ENCODE results near the gene FLNA.

FLNA gene

DNA sequence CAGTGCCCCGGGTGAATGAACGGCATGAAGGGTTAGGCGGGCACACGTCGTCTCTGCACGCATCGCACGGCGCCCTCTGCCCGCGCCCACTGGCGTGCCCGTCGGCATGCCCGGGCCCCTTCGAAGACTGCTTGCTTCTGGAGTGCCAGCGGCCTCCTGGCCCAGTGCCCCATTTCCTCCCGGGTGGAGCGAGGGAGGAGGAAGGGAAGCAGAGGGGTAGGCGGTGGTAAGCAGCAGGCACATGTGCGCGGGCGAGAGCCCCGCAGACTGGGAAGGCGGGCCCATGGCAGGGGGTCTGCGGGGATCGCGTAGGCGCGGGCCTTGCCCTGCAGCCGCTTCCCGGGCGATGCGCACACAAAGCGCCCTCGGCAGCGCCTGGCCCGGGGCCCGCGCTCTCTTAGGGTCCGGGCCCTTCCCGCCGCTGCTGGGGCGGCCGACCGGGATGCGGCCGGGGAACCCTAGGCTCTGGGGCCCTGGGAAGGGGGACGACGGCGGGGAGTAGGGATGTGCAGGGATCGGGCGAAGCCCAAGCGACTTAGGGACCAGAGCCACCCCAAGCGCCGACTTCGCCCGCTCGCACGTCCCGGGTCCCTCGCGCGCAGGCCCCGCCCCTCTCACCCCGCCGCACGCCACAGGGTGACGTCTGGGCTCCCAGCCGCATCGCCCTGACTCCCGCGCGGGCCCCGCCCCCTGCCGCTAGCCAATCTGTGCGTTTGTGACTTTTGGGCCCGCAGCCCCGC lies 3.8 kb upstream of the FLNA start:
- DNase-seq (ENCODE audit: low spot score) = peak; percentile 32

DNA sequence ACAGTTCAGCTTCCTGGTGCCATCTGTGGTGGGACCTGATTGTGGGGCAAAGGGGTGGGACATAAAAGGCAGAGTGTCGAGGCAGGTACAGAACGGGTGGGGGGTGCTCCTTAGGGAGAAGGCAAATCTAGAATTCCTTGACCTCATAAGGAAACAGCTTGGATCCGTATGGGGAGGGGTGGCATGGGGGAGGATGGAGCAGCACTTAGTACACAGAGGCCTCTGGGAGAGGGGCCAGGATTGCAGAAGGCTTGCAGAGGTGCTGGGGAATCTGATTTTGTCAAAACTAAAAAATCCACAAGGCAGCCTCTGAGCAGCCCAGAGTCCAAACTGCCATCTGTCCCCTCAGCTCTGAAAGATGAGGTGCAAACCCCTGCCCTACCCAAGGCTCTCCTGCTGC lies 2.3 kb upstream of the FLNA start:
- no peak for DNase-seq (ENCODE audit: low spot score)

DNA sequence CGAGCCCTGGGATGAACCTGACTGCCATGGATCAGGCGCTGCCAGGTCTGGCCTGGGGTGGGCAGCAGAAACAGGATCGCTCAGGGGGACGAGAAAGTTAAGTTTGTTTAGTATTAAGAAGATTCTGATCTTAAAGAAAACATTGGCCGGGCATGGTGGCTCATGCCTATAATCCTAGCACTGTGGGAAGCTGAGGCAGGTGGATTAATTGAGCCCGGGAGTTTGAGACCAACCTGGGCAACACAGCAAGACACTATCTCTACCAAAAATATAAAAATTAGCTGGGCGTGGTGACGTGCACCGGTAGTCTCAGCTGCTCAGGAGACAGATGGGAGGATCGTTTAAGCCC lies 696 bp upstream of the FLNA start:
- DNase-seq (ENCODE audit: low spot score) = no peak

DNA sequence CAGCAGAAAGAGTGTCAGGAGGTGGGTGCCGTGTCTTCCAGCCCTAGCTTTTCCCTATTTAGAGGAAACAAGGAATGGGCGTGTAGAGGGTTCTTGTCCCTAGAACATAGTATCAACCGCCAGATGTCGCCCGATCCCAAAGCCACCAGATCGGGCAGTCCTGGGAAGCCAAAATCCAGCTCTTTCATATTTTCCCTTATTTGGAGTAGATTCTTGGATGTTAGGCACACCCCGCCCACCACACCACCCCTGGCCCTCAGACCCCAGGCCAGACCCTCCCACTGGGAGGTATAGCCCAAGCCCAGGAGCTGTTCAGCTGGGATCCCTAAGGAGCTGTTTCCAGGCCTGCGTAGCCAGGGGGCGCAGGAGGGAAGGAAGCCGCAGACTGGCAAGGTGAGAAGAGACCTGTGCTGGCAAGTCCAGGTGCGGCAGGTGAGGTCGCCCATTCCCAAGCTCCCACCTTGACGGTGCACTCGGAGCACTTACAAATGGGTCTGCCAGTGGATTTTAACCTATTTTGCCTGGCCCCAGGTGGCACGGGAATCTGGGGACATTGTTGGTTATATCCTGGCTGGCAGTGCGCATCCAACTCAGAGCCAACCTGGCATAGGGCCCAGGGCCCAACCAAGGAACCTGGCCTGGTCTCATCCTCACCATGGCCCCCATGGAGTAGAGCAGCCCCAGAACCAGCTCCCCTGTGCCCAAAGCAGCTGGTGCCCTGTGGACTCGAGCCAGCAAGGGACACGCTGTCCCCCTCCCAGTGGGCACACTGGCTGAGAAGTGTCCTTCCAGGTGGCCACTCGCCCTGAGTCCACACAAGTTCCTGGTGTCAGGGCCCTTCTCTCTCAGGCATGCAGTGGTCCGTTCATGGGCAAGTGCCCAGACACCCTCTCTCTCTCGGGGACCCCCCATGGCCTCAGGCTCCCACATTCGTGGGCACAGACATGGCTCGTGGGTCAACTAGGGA lies 811 bp downstream of the FLNA start:
- no peak for DNase-seq (ENCODE audit: low spot score)

DNA sequence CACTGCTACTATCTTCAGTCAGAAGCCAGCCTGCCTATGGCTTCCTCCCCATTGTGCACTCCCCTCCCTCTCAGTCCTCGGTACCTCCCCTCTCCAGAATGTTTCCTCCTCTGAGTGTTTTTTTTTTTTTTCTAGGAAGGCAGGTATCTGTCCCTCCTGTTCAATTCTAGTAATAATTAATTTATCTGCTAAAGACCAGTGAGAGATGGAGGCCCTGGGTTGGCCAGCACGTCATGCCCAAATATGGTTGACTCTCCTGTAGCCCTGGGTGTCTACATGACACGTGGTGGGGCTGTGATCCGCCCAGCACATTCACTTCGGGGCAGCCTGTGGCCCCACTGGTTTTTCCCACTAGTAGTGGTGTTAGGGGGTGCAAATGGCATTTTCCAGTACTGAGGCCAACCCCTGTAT lies 1.8 kb downstream of the FLNA start:
- DNase-seq (ENCODE audit: low spot score) = peak; percentile 66

DNA sequence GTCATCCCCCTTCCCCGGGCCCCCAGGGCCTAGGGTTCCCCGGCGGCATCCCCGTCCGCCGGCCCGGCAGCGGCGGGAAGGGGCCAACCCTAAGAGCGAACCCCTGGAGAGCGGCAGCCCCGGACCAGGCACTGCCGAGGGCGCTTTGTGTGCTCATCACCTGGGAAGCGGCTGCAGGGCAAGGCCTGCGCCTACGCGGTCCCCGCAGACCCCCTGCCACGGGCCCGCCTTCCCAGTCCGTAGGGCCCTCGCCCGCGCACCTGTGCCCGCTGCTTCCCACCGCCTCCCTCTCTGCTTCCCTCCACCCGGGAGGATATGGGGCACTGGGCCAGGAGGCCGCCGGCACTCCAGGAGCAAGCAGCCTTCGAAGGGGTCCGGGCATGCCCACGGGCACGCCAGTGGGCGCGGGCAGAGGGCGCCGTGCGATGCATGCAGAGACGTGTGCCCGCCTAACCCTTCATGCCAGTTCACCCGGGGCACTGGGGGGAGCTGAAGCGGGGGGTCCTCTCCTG lies 2.6 kb downstream of the FLNA start:
- DNase-seq (ENCODE audit: low spot score) = no peak

DNA sequence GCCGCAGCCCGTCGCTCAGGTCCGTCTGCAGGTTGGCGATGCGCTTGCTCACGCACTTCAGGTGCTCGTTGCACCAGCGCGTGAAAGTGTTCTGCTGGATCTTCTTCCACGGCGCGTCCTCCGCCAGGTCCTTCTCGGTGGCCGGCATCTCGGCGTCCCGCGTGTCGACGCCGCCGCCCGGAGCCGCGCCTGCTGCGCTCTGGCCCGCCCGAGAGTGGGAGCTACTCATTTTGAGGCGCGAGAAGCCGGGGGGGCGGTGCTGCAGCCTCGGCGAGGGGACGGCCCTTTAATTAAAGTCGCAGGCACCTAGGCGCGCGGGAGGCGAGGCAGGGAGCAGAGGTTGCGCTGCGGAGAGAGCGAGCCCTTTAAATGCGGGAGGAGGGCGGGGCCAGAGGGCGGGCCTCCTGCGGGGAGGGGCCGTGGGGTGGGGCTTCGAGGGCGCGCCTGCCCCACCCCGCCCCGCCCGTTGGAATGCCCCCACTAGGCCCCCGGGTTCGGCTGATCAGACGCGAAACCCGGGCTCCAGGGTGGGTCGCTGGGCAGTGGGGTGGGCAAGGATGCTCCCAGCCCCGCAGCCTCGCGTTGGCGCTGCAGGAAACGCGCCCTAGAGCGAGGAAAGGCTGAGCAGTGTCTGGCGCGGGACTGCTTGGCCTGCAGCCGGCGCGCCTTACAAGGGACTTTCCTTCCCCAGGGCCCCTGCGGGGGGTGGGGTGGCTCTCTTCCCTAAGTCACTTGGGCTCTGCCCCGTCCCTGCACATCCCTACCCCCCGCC lies 3.2 kb downstream of the FLNA start:
- peak; percentile 94 for DNase-seq (ENCODE audit: low spot score)

DNA sequence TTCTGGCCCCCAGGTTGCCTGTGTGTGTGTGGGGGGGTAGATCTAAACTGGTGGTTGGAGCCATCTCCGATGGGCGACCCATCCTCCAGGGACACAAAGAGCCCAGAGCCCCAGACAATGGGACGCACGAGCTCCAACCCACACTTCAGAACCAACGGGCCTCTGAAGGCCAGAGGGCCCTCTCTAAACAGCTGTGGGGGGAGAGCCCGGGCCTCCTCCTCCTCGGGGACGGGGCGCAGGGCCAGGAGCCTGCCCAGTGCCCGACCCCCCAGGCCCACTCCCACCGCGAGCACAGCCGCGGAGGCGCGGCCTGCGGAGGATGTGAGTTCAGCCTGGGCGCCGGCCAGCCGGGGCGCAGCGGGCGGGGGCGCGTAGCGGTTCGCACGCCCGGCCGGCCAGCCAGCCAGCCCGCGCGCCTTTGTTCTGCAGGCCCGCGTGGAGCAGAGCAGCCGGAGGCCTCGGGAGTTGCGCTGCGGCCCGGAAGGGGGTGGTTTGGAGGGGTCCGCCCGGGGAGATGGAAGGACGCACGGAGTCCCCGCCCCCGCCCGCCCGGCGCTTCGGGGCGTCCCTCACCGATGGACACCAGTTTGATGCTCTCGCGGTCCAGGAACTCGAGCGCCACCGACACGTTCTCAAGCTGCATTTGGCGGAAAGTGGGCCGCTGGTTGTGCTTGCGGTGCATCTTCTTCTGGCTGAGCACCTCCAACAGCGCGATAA lies 4.0 kb downstream of the FLNA start:
- DNase-seq (ENCODE audit: low spot score) = no peak

DNA sequence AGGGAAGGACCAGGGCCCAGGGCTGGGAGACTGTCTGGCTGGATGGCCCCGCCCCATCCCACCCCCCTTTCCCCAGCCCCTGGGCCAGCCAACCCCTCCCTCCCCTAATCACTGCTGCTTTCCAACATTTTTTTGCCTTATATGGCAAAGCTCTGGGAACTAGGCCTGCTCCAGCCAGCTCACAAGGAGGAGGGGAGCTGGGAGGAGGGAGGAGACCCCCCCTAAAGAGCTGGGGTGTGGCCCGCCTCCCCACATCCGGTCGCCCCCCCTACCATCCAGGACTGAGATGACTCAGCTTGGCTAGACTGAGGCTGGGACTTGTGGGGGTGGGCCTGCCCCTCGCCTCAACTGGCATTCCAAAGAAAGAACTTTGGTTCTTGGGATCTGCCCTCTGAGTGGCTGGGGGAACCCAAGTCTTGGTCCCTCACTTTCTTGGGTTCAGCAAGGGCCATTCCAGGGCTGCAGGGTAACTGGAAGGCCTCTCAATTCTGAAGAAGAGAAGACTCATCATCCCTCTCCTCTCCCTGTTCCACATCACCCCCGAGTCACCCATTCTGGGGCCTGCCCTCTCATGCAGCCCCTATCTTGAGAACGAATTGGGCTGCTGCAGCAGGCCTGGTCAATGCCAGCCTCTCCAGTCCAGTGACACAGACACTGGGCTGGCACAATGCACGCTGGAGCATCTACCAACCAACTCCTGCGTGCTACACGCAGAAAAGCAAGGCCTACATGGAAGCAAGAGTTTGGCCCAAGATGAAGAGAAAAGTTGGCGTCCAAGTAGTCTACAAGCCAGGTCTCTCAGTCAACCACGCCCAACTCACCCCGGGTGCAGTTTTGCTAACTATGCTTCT lies 4.8 kb downstream of the FLNA start:
- DNase-seq (ENCODE audit: low spot score) = peak; percentile 83

DNA sequence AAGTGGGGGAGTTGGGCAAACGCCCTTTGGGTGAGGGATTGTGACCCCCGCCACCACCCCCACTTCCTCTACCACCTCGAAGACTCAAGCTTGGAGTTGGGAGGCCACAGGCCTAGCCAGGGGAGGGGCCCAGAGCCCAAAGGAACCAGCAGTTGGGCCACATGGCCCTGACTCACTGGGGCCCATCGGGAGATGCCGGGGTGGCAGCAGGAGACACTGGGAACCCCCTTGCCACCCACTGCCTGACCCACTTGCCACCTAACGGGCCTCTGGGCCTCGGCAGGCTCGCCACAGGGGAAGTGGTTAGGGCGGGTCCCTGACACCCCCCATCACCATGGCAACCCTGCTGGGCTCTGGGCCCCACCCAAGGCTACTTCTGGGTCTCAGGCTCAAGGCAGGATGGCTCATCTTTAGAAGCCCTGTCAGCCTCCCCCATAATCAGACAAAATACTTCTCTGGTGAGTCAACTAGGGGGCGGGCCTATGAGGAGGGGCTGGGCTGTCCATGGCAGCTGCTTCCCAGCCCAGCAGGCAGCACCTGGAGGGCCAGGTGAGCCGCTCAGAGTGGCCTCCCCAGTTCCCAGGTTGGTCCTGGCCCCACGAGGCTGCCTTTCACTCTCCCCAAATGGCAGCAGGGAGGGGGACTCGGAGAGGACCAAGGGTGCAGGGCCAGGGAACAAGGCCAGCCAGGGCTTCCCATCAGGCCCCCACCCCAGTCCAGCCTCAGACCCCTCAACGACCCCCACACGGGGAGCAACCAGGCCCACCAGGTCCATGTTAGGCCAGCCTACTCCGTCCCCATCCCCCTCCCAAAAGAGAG lies 5.6 kb downstream of the FLNA start:
- peak; percentile 96 for DNase-seq (ENCODE audit: low spot score)

DNA sequence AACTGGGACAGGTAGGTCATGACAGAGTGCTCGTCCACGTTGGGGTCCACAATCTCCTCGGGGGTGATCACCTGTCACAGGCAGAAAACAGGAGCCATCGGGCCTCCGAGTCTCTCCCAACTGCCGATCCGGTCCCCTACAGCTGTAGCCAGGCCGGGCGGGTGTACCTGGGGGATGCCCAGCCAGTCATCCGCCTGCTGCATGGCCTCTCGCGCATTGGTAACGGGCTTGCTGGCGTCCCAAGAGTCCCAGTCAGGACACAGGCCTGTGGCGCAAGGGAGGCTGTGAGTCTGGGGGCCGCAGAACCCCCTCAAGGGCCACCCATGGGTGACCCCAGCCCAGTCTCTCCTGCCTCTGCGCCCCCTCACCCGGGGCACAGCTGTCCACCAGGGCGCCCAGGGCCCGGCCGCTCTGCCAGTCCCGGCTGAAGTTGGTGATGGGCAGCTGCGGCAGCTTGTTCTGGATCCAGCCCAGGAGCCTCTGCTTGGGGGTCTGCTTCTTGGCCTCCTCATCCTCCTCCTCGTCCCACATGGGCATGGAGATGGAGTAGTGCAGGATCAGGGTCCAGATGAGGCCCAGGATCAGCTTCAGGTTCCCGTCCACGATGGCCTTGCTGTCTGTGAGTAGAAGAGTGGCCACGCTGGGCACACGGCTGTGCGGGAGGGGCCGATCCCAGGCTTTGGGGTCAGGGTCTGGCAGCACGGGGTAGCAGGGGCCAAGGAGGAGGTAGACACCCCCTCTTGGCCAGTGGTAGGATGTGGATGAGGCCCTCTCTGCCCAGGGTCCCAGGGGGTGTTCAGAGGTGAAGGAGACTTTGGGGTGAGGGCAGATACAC lies 6.7 kb downstream of the FLNA start:
- no peak for DNase-seq (ENCODE audit: low spot score)

DNA sequence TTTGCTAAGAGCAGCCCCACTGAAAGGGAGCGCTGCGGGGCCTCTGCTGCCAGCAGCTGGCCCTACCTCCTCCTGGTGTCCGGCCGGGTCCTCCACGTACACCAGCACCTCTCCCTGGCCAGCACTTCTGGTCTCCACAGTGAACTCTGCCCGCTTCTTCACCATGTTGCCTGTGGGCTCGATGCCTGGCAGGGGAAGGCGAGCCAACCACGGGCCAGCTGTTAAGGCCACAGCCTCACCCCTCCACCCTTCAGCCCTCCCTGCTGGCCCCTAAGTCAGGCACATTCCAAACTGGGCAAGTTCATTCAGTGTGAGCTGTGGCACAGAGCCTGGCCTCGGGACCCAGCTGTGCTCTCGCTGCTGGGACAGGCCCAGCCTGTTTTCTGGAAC lies 7.8 kb downstream of the FLNA start:
- DNase-seq (ENCODE audit: low spot score) = no peak

DNA sequence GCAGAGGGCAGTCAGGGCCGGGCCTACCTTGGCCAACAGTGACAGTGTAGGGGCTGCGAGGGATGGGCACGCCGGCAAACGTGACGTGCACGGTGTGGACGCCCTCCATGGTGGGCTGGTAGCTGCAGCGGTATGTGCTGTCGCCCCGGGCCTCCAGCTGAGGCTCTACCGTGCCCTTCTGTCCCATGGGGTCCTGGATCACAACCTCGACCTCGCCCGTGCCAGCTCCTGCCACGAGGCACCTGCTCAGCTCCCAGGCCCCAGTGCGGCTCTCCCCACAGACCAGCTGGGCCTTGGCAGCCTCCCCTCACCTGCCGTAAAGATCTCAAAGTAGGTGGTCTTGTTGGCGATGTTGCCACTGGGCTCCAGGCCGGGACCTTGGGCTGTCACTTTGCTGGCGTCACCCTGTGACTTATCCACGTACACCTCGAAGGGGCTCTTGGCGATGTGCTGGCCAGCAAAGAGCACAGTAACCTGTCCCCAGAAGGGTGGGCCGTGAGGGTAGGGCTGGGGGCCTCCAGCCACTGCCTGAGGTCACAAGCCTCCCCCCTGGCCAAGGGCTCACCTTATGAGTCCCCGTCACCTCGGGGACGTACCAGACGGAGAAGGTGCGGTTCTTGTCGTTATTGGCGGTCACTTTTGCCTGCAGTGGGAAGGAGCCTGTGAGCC lies 8.3 kb downstream of the FLNA start:
- no peak for DNase-seq (ENCODE audit: low spot score)

DNA sequence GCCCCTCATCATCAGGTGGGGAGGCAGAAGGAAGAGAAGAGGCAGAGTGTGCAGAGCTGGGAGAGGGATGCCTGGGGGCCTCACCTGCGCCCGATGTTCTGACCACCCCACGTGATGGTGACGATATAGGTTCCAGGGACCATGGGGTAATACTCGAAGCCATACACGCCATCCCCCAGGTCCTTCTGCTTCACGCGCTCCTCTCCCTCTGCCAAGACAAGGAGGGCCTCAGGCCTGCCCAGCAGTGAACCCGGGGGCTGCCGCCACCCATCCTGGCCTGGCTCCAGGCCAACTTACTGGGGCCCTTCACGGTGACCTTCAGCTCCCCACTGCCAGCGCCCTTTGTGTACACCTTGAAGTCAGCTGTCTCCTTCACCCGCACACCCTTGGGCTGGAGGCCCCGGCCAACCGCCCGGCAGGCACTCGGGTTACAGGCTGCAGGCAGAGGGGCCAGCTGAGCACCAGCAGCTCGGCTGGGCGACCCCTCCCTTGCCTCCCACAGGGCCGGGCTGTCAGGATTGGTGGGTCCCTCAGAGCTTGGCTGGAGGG lies 9.3 kb downstream of the FLNA start:
- no peak for DNase-seq (ENCODE audit: low spot score)

DNA sequence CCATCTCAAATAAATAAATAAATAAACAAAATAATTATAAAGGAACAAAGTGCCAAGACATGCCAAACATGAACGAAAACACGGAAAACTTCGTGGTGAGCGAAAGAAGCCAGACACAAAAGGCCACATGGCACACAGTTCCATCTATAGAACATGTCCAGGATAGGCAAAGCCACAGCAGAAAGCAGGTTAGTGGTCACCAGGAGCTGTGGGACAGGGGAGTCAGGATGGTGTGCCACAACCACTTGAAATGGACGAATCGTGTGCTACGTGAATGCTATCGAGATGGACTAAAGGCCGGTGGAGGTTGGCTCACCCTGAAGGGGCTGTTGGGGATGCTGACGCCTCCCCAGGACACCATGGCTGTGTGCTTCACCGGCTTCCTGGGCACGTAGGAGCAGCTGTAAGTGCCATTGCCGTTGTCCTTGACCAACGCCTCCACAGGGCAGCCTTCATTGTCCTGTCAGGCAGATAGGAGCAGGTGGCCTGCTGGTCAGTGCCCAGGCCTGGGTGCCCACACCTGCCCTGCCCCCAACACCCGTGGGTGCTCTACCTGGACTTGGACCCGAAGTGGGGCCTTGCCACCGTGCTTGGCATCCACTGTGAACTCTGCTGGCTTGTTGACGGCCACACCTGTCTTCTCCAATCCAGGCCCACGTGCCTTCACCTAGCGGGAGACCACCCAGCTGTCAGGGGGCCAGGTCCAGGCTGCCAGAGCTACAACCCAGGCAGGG lies 10.6 kb downstream of the FLNA start:
- no peak for DNase-seq (ENCODE audit: low spot score)

DNA sequence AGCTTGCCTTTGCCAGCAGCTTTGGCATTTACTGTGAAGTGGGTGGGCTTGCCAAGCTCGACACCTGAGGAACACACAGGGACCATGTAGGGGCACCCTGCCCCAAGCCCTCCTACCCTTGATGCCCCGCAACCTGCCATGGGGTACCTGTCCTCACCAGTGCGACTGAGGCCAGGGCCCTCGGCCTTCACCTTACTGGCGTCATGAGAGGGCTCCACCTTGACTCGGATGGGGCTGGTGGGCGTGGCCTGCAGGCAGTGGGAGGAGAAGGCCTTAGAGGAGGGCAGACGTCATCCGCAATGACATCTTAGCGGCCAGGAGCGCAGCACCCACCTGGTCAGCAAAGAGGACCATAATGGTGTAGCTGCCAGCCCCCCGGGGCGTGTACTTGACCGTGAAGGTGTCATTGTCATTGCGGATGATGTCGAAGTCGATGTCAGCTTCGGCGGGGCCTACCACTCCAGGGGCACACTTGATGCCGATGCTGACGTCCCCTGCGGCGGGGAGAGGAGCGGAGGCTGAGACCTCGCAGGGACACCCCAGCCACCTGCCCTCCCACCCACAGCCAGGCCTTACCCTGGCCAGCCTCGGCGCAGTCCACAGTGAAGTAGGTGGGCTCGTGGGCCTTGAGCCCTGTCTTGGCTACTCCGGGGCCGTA lies 12.2 kb downstream of the FLNA start:
- no peak for DNase-seq (ENCODE audit: low spot score)

DNA sequence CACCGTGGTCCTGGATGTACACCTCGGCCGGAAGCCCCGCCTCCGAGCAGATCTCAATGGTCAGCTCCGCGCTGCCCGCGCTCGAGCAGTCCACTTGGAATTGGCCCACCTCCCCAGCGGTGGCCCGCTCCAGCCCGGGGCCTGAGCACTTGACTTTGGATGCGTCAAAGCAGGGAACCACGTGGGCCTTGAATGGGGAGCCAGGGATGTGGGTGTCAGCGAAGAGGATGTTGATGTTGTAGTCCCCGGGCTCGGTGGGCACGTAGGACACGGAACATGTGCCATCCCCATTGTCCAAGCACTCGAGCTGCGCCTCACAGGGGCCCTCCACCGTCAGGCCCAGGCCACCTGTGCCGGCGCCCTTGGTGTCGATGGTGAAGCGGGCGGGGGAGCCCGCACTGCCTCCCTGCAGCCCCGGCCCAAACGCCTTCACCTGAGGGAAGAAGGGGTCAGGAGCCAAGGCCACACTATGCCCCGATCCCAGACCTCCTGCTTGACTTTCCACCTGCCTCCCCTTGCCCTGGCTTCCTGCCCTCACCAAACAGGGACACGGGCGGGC lies 14.2 kb downstream of the FLNA start:
- DNase-seq (ENCODE audit: low spot score) = no peak
